ENCODE measurements around the gene GTF2A1L. TPM values are rescaled to one million over a fixed set of nuclear protein-coding genes. Genes with fewer than 3 reads are reported as not detected.

GTF2A1L gene
- 1.3 TPM in 1 of 2 replicates, not detected in the other for total RNA-seq

GRCh38 chr2:48617618-48618017 lies at the start of gene GTF2A1L:
GTF2A1L (plus strand) TSS chr2:48617856; CDS start chr2:48617875, 19 bp downstream.

Other genes starting within 250 kb of the GTF2A1L start
- 10.0 and 13.7 TPM in 2 replicates for gene PPP1R21, start 177.1 kb upstream of the GTF2A1L start, total RNA-seq
- gene STON1, start 87.7 kb upstream of the GTF2A1L start, total RNA-seq: 14.8 and 17.3 TPM in 2 replicates
- gene LHCGR, start 137.9 kb downstream of the GTF2A1L start, total RNA-seq: not detected in 2 replicates

Data from cardiac atrium fibroblast (primary cell).